SK-N-SH (cell line): ENCODE measurements around the gene PPP1R9A. TPM values are rescaled to one million over a fixed set of nuclear protein-coding genes. Genes with fewer than 3 reads are reported as not detected.

Experiments used
- CTCF ChIA-PET: fragments of 300-600, 350-600 bp; formaldehyde crosslinking; extraction: SDS; loops from one replicate; lab custom pipeline; 2021; lab: Yijun Ruan, JAX
- POLR2A ChIA-PET: fragments of 350-600 bp; sonication (Branson Sonifier 250); formaldehyde crosslinking; extraction: SDS; loops from one replicate; lab custom pipeline; 2020; ENCODE audit warnings: antibody characterized with exemption, inconsistent platforms; lab: Yijun Ruan, JAX
- DNase-seq: peaks from one replicate; pipeline ENCODE4 v3.0.0; 2012
- H2AFZ ChIP-seq: fragments of 200-600 bp; sonication (generic); 2 replicates; pipeline ENCODE4 v1.8.1; 2016; ENCODE audit warnings: antibody characterized with exemption, mild to moderate bottlenecking, low read depth
- H3F3A ChIP-seq: fragments of 200-600 bp; sonication (generic); replicated peaks from 2 replicates; pipeline ENCODE3; 2016; ENCODE audit warnings: antibody characterized with exemption, mild to moderate bottlenecking; ENCODE audit not compliant: insufficient read depth
- H3K27ac ChIP-seq, 2 experiments: fragments of 200-500 bp in 1 of 2; fragments of 200-600 bp in 1 of 2; sonication (Bioruptor generic) in 1 of 2; sonication (generic), shearing (Covaris generic) in 1 of 2; 2 replicates each; pipeline versions ENCODE4 v1.5.1 to v1.6.1; 2014 to 2016; ENCODE audit warnings: low read depth in 2 of 2, inconsistent platforms in 1 of 2, low read length in 1 of 2, mild to moderate bottlenecking in 1 of 2, mixed read lengths in 1 of 2
- H3K27me3 ChIP-seq: fragments of 200-600 bp; sonication (generic), shearing (Covaris generic); 2 replicates; pipeline ENCODE4 v1.6.1; 2016; ENCODE audit warnings: mixed run types; ENCODE audit not compliant: insufficient read depth
- H3K36me3 ChIP-seq, 2 experiments: fragments of 200-500 bp in 1 of 2; fragments of 200-600 bp in 1 of 2; sonication (Bioruptor generic) in 1 of 2; sonication (generic) in 1 of 2; replicated peaks in 1 of 2; 2 replicates each; pipeline versions ENCODE3 to v1.5.1; 2014 to 2016; ENCODE audit warnings: low read length in 1 of 2, mild to moderate bottlenecking in 1 of 2; ENCODE audit not compliant: insufficient read depth in 2 of 2, control insufficient read depth in 1 of 2
- H3K4me1 ChIP-seq, 2 experiments: fragments of 200-500 bp in 1 of 2; fragments of 200-600 bp in 1 of 2; sonication (Bioruptor generic) in 1 of 2; sonication (generic), shearing (Covaris generic) in 1 of 2; 2 replicates each; pipeline versions ENCODE4 v1.5.1 to v1.6.1; 2014 to 2016; ENCODE audit warnings: low read depth in 1 of 2, low read length in 1 of 2, mixed run types in 1 of 2; ENCODE audit not compliant: insufficient read depth in 2 of 2, control insufficient read depth in 1 of 2
- H3K4me2 ChIP-seq: fragments of 200-600 bp; sonication (generic), shearing (Covaris generic); 2 replicates; pipeline ENCODE4 v1.6.1; 2017; ENCODE audit warnings: mixed run types
- H3K4me3 ChIP-seq, 2 experiments: fragments of 200-500 bp in 1 of 2; fragments of 200-600 bp in 1 of 2; sonication (Bioruptor generic) in 1 of 2; sonication (generic), shearing (Covaris generic) in 1 of 2; 2 replicates each; pipeline versions ENCODE4 v1.5.1 to v1.8.1; 2014 to 2016; ENCODE audit warnings: low read depth in 2 of 2, inconsistent platforms in 1 of 2, low read length in 1 of 2, mild to moderate bottlenecking in 1 of 2, mixed read lengths in 1 of 2, moderate library complexity in 1 of 2
- H3K79me2 ChIP-seq: fragments of 200-600 bp; sonication (generic); 2 replicates; pipeline ENCODE4 v1.8.1; 2017; ENCODE audit warnings: mild to moderate bottlenecking; ENCODE audit not compliant: insufficient read depth
- H3K9ac ChIP-seq: fragments of 200-600 bp; sonication (generic); 2 replicates; pipeline ENCODE4 v1.6.1; 2017; ENCODE audit warnings: mixed run types
- H3K9me2 ChIP-seq: fragments of 200-600 bp; sonication (generic); 2 replicates; pipeline ENCODE4 v1.6.1; 2017; ENCODE audit warnings: mixed run types
- H3K9me3 ChIP-seq: fragments of 200-600 bp; sonication (generic); 2 replicates; pipeline ENCODE4 v1.6.1; 2017; ENCODE audit warnings: mixed run types, mild to moderate bottlenecking, moderate library complexity
- H4K20me1 ChIP-seq: fragments of 200-600 bp; sonication (generic); 2 replicates; pipeline ENCODE4 v1.6.1; 2017; ENCODE audit warnings: mild to moderate bottlenecking, mixed run types; ENCODE audit not compliant: insufficient read depth
- CHD2 ChIP-seq: fragments of 150-350 bp; IDR thresholded peaks from 2 replicates; pipeline ENCODE4 v1.6.1; 2018; ENCODE audit warnings: low read length; ENCODE audit not compliant: partially characterized antibody
- ELF1 ChIP-seq: IDR thresholded peaks from 2 replicates; pipeline ENCODE4 v1.4.0; 2012
- EP300 ChIP-seq, 2 experiments: IDR thresholded peaks; 2 replicates each; pipeline versions ENCODE4 v1.4.0 to v1.6.1; 2012; ENCODE audit warnings: borderline replicate concordance in 1 of 2, low read depth in 1 of 2, low read length in 1 of 2
- FOXM1 ChIP-seq: IDR thresholded peaks from 2 replicates; pipeline ENCODE4 v1.4.0; 2012; ENCODE audit warnings: low read depth, mild to moderate bottlenecking
- GATA2 ChIP-seq: sonication (generic); formaldehyde crosslinking; IDR thresholded peaks from 2 replicates; pipeline ENCODE4 v1.5.0; 2020; ENCODE audit warnings: mild to moderate bottlenecking, missing genetic modification reagents
- JUND ChIP-seq: IDR thresholded peaks from 2 replicates; pipeline ENCODE4 v1.4.0; 2012
- MEF2A ChIP-seq: IDR thresholded peaks from 2 replicates; pipeline ENCODE4 v1.4.0; 2012; ENCODE audit warnings: low read depth, borderline replicate concordance
- NFIC ChIP-seq: IDR thresholded peaks from 2 replicates; pipeline ENCODE4 v1.4.0; 2012; ENCODE audit warnings: borderline replicate concordance
- NRF1 ChIP-seq: IDR thresholded peaks from 2 replicates; pipeline ENCODE4 v1.6.1; 2012; ENCODE audit warnings: low read depth, mild to moderate bottlenecking, low read length
- PBX3 ChIP-seq: IDR thresholded peaks from 2 replicates; pipeline ENCODE4; 2012
- RAD21 ChIP-seq: IDR thresholded peaks from 2 replicates; pipeline ENCODE4 v1.6.1; 2012; ENCODE audit warnings: mild to moderate bottlenecking, low read length
- REST ChIP-seq: IDR thresholded peaks from 2 replicates; pipeline ENCODE4 v1.6.1; 2012; ENCODE audit warnings: mild to moderate bottlenecking, low read depth, low read length, moderate library complexity
- RFX5 ChIP-seq: IDR thresholded peaks from 2 replicates; pipeline ENCODE4 v1.6.1; 2012; ENCODE audit warnings: mild to moderate bottlenecking, improper control_type of control experiment, low read length
- SIN3A ChIP-seq: IDR thresholded peaks from 2 replicates; pipeline ENCODE4 v1.6.1; 2012; ENCODE audit warnings: low read depth, mild to moderate bottlenecking, low read length, moderate library complexity, borderline replicate concordance
- SMC3 ChIP-seq: IDR thresholded peaks from 2 replicates; pipeline ENCODE4 v1.6.1; 2012; ENCODE audit warnings: low read depth, low read length, improper control_type of control experiment
- TEAD4 ChIP-seq: IDR thresholded peaks from 2 replicates; pipeline ENCODE4 v1.4.0; 2012; ENCODE audit warnings: mild to moderate bottlenecking, borderline replicate concordance; ENCODE audit not compliant: insufficient read depth
- WGBS: methylation state at CpG from one replicate; pipeline ENCODE4 v1.1.6; 2017; ENCODE audit warnings: low lambda C conversion rate; 5-methylcytosine and 5-hydroxymethylcytosine counted together
- polyA plus RNA-seq, 3 experiments: library from polyadenylated mRNA; depleted of rRNA; stranded (reverse); fragments of >200 nt; gene quantifications; 2 replicates each; pipeline ENCODE4 v1.2.3, GENCODE V29; 2012
- TF ChIP-seq, protein P1 (sequence below): fragments of 200-600 bp; sonication (generic); IDR thresholded peaks from 2 replicates; pipeline ENCODE4 v1.6.1; 2017; ENCODE audit warnings: antibody characterized with exemption, mild to moderate bottlenecking, moderate library complexity
- TF ChIP-seq, protein P2 (sequence below): fragments of 150-350 bp; IDR thresholded peaks from 2 replicates; pipeline ENCODE4 v1.6.1; 2017; ENCODE audit warnings: antibody characterized with exemption, low read length, low read depth, borderline replicate concordance
- TF ChIP-seq, protein P3 (sequence below): IDR thresholded peaks from 2 replicates; pipeline ENCODE4 v1.4.0; 2012; ENCODE audit warnings: low read depth, borderline replicate concordance

Gene PPP1R9A
- polyA plus RNA-seq, 1 of the 3 experiments (the other 2 are of a cell fraction), result 0.30 TPM

- peaks cover 0 to 12% of the 10 kb centered on the region in 2 experiments; a peak in 2 of 4 replicates for H3K4me1 ChIP-seq
- CTCF ChIA-PET, result interaction anchor here (0.7 to 6.0 kb wide), 11 partner anchors 20 to 1973 kb away, joined by 3 to 77 read pairs (median 6); no protein-coding TSS in a partner anchor
- 74% methylated on average over 1 of the region's 1 CpG for WGBS
- no peak overlapping the region for H3K9ac ChIP-seq
- TF ChIP-seq JUND (no peak), MEF2A (no peak), CHD2 (no peak), EP300 (IDR thresholded peaks at IDR 0.05; ENCODE audit: borderline replicate concordance in 1 of 2, low read depth in 1 of 2, low read length in 1 of 2) (no peak), GATA2 (no peak), NFIC (no peak), TEAD4 (no peak), NRF1 (no peak), RAD21 (no peak), RFX5 (no peak), REST (no peak), PBX3 (no peak), FOXM1 (no peak), ELF1 (no peak), SIN3A (no peak), SMC3 (no peak)
- TF ChIP-seq, protein P1, sequence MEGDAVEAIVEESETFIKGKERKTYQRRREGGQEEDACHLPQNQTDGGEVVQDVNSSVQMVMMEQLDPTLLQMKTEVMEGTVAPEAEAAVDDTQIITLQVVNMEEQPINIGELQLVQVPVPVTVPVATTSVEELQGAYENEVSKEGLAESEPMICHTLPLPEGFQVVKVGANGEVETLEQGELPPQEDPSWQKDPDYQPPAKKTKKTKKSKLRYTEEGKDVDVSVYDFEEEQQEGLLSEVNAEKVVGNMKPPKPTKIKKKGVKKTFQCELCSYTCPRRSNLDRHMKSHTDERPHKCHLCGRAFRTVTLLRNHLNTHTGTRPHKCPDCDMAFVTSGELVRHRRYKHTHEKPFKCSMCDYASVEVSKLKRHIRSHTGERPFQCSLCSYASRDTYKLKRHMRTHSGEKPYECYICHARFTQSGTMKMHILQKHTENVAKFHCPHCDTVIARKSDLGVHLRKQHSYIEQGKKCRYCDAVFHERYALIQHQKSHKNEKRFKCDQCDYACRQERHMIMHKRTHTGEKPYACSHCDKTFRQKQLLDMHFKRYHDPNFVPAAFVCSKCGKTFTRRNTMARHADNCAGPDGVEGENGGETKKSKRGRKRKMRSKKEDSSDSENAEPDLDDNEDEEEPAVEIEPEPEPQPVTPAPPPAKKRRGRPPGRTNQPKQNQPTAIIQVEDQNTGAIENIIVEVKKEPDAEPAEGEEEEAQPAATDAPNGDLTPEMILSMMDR, result no peak
- TF ChIP-seq, protein P2, sequence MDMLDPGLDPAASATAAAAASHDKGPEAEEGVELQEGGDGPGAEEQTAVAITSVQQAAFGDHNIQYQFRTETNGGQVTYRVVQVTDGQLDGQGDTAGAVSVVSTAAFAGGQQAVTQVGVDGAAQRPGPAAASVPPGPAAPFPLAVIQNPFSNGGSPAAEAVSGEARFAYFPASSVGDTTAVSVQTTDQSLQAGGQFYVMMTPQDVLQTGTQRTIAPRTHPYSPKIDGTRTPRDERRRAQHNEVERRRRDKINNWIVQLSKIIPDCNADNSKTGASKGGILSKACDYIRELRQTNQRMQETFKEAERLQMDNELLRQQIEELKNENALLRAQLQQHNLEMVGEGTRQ, result no peak
- TF ChIP-seq, protein P3, sequence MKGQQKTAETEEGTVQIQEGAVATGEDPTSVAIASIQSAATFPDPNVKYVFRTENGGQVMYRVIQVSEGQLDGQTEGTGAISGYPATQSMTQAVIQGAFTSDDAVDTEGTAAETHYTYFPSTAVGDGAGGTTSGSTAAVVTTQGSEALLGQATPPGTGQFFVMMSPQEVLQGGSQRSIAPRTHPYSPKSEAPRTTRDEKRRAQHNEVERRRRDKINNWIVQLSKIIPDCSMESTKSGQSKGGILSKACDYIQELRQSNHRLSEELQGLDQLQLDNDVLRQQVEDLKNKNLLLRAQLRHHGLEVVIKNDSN, result no peak
- TF ChIP-seq, all 33 proteins: peak for 0
- Histone ChIP-seq H3K79me2 (no peaks in the 10 kb centered on the region), H3K4me2 (no peak overlapping the region), H3K27me3 (peaks cover 7% of the 10 kb centered on the region; the same call in 1 of the 2 replicates), H3K4me3 (no peak overlapping the region), H3K9me3 (no peaks in the 10 kb centered on the region), H2AFZ (no peak overlapping the region), H4K20me1 (no peaks in the 10 kb centered on the region), H3F3A (peaks cover 5% of the 10 kb centered on the region), H3K27ac (no peak overlapping the region), H3K36me3 (no peaks in the 10 kb centered on the region), H3K9me2 (no peaks in the 10 kb centered on the region)
- POLR2A ChIA-PET, result no interaction called here
- no peak for DNase-seq
Measured at GRCh38 chr7:95200741-95201140, 293.3 kb downstream of the PPP1R9A start.
